ENCODE results near the gene CNTNAP4.

CNTNAP4 gene

GRCh38 chr16:76409706-76410105 is 132.5 kb downstream of the CNTNAP4 start:
- DNase-seq: no peak

- no peak for DNase-seq
Observed at GRCh38 chr16:76421571-76421970, 144.4 kb downstream of the CNTNAP4 start.

- no peak for DNase-seq
Observed at GRCh38 chr16:76428858-76429257, 151.7 kb downstream of the CNTNAP4 start.

- DNase-seq: no peak
Observed at GRCh38 chr16:76441391-76441790, 164.2 kb downstream of the CNTNAP4 start.

DNA sequence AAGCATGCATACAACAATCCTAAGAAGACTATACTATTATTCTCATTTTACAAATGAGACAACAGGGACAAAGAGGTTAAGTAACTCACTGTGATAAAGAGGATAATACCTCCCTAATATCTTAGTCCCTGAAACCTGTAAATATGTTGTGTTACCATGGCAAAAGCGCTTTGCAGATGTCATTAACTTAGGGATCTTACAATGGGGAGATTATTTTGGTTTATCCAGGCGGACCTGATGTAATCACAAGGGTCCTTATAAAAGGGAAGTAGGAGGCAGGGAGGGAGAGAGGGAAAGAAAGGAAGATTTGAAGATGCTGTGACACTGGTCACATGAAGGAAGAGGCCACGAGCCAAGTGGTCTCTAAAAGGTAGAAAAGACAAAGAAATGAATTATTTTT is 164.7 kb downstream of the CNTNAP4 start:
- no peak for DNase-seq

- DNase-seq: no peak
Observed at GRCh38 chr16:76443973-76444372, 166.8 kb downstream of the CNTNAP4 start.

GRCh38 chr16:76444832-76445231 is 167.6 kb downstream of the CNTNAP4 start:
- no peak for DNase-seq

- no peak for DNase-seq
Observed at GRCh38 chr16:76445815-76446214, 168.6 kb downstream of the CNTNAP4 start.

- DNase-seq: no peak
Observed at GRCh38 chr16:76446251-76446650, 169.1 kb downstream of the CNTNAP4 start.

GRCh38 chr16:76450890-76451289 is 173.7 kb downstream of the CNTNAP4 start:
- DNase-seq: no peak

DNA sequence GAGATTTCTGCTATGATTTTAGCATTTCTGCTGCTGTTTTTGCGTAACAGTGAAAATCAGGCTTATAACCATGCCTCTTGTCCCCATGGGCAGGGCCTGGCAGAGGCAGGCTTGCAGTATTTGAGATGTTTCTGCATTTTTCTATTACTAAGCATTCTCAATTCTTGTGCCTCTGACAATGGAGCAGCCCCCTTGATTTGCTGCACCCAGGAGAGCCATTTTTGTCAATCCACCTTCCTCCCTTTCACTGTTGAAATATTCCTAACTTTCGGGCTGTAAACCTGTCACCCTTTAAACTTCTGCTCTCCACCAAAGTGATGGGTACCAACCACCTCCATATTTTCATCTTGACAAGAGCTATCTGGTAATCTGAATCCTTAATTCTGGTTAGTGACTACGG is 178.1 kb downstream of the CNTNAP4 start:
- no peak for DNase-seq

DNA sequence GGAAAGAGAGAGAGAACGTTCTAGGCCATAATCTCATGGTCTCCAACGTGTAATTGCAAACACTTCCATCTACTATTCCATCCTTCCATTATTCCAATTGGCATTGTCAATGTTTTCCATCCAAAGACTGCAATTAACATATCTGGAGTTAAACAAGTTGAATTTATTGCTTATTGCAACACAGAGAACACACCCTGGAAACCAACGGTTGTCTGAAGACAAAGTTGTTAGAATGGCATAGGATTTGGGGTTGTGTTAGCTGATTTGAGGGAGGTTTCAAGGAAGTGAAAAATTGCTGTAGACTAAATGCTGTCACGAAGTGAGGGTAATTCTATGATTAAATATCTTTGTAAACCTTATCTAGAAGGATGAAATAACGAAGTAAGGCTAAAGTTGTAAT is 178.8 kb downstream of the CNTNAP4 start:
- no peak for DNase-seq

DNA sequence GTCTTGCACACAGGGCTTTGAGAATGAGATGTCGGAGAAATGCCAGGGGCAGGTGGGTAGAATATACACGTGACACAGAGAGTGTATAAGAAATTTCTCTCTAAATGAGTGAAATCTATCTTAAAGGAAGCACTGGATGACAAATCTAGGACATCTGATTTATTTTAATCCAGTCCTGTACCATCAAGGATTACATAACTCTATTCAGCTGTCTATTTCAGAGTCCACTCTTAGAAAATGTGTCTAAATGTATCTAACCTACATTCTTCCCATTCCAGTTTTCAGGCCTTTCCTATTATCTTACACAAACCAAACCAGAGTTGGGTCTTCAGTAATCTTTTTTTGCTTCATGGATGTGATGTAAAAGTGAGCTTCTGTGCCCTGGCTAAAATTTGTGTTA is 181.9 kb downstream of the CNTNAP4 start:
- DNase-seq: no peak

GRCh38 chr16:76461836-76462235 is 184.6 kb downstream of the CNTNAP4 start:
- no peak for DNase-seq

DNA sequence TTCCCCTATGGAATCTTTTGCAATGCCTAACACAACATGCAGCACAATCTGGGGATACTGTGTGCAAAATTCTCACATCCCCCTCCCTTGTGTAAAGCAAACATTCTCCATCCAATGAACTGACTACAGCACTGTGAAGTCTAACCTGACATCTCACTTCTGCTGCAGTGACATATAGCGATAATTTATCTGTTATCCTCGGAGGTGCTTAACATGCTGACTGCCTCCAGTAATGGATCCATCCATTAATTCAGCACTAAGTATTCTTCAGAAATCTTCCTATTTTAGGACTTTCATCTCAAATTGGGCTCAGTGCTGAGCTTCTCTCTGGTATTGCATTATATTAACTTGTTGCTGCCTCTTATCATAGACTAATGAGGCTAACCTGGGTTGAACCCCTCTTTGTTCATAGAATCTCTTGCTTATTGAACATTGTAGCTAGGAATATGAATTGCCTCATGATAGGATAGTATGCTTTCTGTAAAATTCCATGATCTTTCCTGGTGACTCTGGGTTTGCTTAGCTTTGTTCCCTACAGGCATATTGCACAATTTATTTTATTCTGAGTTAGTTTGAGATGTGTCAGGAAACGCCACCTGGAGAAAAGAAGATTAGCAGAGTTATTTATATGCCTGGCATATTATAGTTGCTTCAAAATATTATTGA is 187.9 kb downstream of the CNTNAP4 start:
- no peak for DNase-seq

- no peak for DNase-seq
Observed at GRCh38 chr16:76466871-76467270, 189.7 kb downstream of the CNTNAP4 start.

- no peak for DNase-seq
Observed at GRCh38 chr16:76474048-76474447, 196.8 kb downstream of the CNTNAP4 start.

GRCh38 chr16:76478105-76478504 is 200.9 kb downstream of the CNTNAP4 start:
- no peak for DNase-seq

- DNase-seq: no peak
Observed at GRCh38 chr16:76483307-76483909, 206.2 kb downstream of the CNTNAP4 start.

DNA sequence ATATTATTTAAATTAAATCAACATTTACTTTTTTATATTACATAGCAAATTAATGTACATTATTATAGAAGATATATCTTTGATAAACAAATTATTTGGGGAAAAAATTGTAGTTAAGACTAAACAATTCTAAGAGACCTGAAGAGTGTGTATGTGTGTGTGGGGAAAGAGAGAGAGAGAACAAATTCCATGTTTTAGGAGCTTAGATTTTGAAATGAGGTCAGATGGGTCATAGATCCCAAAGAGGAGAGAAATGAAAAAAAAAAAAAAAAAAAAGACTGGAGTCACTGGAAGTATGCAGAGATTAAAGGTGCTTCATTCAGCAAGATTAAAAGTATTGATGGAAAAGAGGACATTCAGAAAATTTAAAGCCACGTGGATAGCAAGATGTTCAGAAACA is 206.8 kb downstream of the CNTNAP4 start:
- no peak for DNase-seq

DNA sequence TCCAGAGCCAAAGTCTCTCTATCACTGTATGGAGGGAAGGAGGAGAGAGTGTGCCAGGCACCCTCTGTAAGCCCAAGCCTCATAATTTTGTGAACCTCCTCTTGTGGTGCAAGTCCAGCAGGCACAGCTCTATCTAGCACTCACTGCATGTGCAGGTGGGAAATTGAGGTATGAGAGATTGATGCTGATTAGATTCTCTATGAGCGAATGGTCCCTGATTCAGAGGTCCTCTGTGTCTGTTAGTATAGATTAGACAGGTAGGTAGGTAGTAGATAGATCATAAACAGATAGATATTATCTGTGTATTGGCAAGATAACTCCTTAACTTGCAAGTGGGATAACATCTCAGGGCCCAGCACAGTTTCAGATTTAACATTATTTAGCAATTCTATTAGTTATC is 209.5 kb downstream of the CNTNAP4 start:
- no peak for DNase-seq

DNA sequence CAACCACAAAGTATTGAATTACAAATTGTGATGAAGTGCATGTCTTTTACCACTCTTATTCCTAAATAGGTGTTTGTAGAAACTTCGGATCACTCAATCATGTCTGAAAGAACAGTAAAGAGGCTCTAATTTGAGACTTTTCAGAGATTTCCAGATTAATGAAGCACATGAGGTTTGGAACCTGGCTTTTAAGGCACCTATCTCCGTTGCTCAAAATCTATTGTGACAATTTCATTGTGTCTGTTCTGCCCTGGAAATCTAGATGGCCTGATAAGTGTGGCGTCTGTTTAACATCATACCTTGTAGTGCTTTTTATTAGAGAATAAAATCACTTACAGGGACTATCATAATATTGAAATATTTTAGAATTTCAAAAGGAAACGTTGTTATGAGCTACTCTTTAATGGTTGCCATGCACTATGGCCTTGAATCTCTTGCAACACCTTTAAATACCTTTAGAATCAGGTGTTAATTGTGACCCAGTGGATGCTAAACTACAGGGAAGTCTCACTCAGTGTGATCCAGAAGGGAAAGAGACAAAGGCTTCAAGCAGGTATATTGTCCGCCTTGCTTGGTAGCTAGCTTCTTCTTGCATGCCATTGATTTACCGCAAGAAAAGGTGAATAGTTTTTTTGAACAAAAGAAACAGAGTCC is 210.3 kb downstream of the CNTNAP4 start:
- no peak for DNase-seq

DNA sequence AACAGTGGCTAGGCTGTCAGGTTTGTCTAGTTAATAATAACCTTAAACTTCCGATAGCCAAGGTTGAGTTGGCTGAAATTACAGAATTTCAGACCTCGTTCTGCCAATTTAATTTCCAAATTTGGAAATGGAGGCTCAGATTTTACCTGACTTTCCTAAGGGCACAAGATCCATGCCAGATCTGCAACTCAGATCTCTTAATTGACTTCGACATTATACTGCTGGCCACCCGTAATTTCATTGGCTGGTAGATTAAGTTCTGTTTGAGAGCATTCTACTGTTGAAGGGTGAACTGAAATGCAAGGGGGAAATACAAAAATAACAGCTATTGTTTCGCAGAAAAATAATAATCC is 210.8 kb downstream of the CNTNAP4 start:
- no peak for DNase-seq

GRCh38 chr16:76490036-76490639 is 212.9 kb downstream of the CNTNAP4 start:
- DNase-seq: no peak

Data from T-helper 1 cell (primary cell).